Measurements from ENCODE around the gene KCNMA1.

KCNMA1 gene

GRCh38 chr10:77157248-77158019 is 480.2 kb downstream of the KCNMA1 start:
- TF ChIP-seq, protein P1, sequence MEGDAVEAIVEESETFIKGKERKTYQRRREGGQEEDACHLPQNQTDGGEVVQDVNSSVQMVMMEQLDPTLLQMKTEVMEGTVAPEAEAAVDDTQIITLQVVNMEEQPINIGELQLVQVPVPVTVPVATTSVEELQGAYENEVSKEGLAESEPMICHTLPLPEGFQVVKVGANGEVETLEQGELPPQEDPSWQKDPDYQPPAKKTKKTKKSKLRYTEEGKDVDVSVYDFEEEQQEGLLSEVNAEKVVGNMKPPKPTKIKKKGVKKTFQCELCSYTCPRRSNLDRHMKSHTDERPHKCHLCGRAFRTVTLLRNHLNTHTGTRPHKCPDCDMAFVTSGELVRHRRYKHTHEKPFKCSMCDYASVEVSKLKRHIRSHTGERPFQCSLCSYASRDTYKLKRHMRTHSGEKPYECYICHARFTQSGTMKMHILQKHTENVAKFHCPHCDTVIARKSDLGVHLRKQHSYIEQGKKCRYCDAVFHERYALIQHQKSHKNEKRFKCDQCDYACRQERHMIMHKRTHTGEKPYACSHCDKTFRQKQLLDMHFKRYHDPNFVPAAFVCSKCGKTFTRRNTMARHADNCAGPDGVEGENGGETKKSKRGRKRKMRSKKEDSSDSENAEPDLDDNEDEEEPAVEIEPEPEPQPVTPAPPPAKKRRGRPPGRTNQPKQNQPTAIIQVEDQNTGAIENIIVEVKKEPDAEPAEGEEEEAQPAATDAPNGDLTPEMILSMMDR (IDR thresholded peaks at IDR 0.05; ENCODE audit: insufficient read depth, missing control alignments) = no peak
- DNase-seq (ENCODE audit: insufficient read length, low spot score) (no peak), FAIRE-seq (no peak)

DNA sequence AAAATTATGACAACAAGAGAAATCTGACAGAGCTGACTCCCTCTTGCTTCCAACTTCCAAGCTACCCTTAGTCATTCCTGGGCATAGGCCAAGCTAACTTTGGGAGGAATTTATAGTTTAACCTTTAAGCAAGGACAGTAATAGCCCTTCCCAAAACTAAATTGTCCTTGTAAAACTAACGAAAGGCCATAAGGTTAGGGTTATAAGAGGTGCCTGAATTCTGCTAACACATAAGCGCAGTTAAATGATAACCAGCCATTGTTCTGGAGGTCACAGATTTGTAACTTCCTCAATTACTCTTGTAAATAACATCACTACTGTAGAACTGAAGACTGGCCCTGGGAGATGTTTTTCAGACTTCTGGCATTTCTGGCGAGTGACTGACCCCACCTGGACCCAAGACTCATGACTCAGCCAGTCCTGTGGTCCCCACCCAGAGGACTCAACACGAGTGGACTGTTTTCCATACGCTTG is 481.2 kb downstream of the KCNMA1 start:
- FAIRE-seq = no peak
- DNase-seq (ENCODE audit: insufficient read length, low spot score) = no peak
- TF ChIP-seq, protein P1 (IDR thresholded peaks at IDR 0.05; ENCODE audit: insufficient read depth, missing control alignments) = no peak

DNA sequence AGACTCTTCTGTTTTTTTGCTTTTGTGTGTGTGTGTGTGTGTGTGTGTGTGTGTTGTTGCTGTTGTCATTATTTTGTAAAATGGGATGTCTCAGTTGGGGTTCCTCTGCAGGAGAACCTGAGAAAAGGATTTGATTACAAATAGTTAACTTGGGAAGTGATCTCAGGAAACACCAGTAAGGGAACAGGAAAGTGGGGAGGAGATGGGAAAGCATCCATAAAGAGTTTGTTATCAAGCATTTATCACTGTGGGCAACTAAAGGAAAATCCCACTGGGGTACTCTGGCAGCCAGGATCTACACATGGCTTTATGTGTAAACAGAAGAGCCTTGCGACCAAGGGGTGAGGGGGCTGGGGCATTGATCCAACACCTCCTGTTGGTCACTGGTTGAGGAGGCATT is 485.4 kb downstream of the KCNMA1 start:
- TF ChIP-seq, protein P1 (IDR thresholded peaks at IDR 0.05; ENCODE audit: insufficient read depth, missing control alignments) = no peak
- DNase-seq (ENCODE audit: insufficient read length, low spot score) (no peak), FAIRE-seq (no peak)

DNA sequence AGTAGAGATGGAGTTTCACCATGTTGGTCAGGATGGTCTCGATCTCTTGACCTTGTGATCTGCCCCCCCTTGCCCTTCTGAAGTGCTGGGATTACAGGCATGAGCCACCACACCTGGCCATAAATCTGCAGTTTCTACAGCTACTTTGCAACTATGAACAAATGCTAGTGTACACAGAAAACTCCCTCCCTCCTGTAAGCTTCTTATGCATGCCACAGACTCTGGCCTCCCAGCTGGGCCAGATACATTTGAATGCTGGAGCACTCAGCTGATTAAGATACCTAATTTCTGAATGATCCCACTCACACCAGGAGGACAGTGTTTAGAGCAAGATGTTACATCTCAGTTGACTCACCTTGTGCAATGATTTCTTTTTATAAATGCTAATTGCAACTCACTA is 486.2 kb downstream of the KCNMA1 start:
- FAIRE-seq (no peak), DNase-seq (ENCODE audit: insufficient read length, low spot score) (no peak)
- TF ChIP-seq, protein P1 (IDR thresholded peaks at IDR 0.05; ENCODE audit: insufficient read depth, missing control alignments) = no peak

DNA sequence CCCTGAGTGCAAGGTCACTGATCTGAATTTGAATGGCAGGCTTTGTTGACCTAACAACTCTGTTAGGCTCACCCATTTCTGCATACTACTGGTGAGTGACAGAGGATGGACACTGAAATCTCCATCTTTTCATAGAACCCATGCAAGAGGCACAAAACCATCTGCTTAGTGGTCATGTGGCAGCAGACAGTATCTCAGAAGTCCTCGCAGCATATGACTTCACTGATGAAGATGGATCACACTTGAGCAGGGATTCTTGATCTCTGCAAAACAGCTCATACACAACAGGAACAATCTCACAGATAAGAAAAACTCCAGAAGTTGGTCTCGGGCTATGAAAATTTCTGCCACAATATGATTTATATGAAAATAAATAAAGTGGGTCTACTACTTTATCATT is 487.9 kb downstream of the KCNMA1 start:
- no peak for FAIRE-seq
- TF ChIP-seq, protein P1 (IDR thresholded peaks at IDR 0.05; ENCODE audit: insufficient read depth, missing control alignments) = no peak
- no peak for DNase-seq (ENCODE audit: insufficient read length, low spot score)

GRCh38 chr10:77149001-77149400 is 488.6 kb downstream of the KCNMA1 start:
- TF ChIP-seq, protein P1 (IDR thresholded peaks at IDR 0.05; ENCODE audit: insufficient read depth, missing control alignments) = no peak
- FAIRE-seq (no peak), DNase-seq (ENCODE audit: insufficient read length, low spot score) (no peak)

- TF ChIP-seq, protein P1 (IDR thresholded peaks at IDR 0.05; ENCODE audit: insufficient read depth, missing control alignments) = no peak
- FAIRE-seq (no peak), DNase-seq (ENCODE audit: insufficient read length, low spot score) (no peak)
These were observed 489.7 kb downstream of the KCNMA1 start for GRCh38 chr10:77147871-77148270.

All from D721Med (cell line).